T-cell (primary cell): Measurements from ENCODE around the gene TMPRSS6. TPM values are rescaled to one million over a fixed set of nuclear protein-coding genes. Genes with fewer than 3 reads are reported as not detected.

Experiments used
- ATAC-seq, 4 experiments: fragments of 200-7000 bp in 3 of 4; fragments of 150-1000 bp in 1 of 4; cut with Tn5 transposase; replicated peaks in 1 of 4; 1 replicate in 3 of 4; 2 replicates in 1 of 4; pipeline ENCODE4 v1.10.0; 2021; ENCODE audit warnings: moderate library complexity in 3 of 4, mild to moderate bottlenecking in 2 of 4, moderate number of reproducible peaks in 1 of 4
- CTCF ChIA-PET, 2 donors: fragments of 300-600 bp; sonication (Branson Sonifier 250); formaldehyde crosslinking; loops; one replicate each; lab custom pipeline; 2022; ENCODE audit warnings: antibody characterized with exemption in 2 of 2; lab: Charles Lee
- POLR2A ChIA-PET, 2 donors: fragments of 300-600 bp; sonication (Branson Sonifier 250); formaldehyde crosslinking; loops; one replicate each; lab custom pipeline; 2022; ENCODE audit warnings: antibody characterized with exemption in 2 of 2; lab: Charles Lee
- DNase-seq, 35 experiments: peaks; one replicate each; pipeline versions ENCODE4 v3.0.0 to v3.0.0-alpha.2; 2013 to 2023
- H3K27ac ChIP-seq: one replicate; pipeline ENCODE4 v1.5.1; 2013; ENCODE audit warnings: low read length
- H3K27me3 ChIP-seq, 2 experiments: replicated peaks in 1 of 2; 1 replicate in 1 of 2; 2 replicates in 1 of 2; pipeline versions ENCODE4 v1.6.1 to v1.7.0; 2013; ENCODE audit warnings: low read length in 1 of 2, mixed read lengths in 1 of 2; ENCODE audit not compliant: control insufficient read depth in 2 of 2, insufficient read depth in 2 of 2; ENCODE audit errors: extremely low read depth in 1 of 2
- H3K36me3 ChIP-seq, 2 donors: 1 replicate in 1 of 2; 2 replicates in 1 of 2; pipeline versions ENCODE4 v1.6.1 to v1.7.0; 2013; ENCODE audit warnings: low read length in 1 of 2; ENCODE audit not compliant: control insufficient read depth in 2 of 2, insufficient read depth in 1 of 2; ENCODE audit errors: extremely low read depth in 1 of 2
- H3K4me1 ChIP-seq, 2 experiments: 1 replicate in 1 of 2; 2 replicates in 1 of 2; pipeline versions ENCODE4 v1.6.1 to v1.7.0; 2013; ENCODE audit warnings: low read length in 2 of 2, mixed read lengths in 1 of 2; ENCODE audit not compliant: insufficient read depth in 2 of 2, control insufficient read depth in 1 of 2; ENCODE audit errors: extremely low read depth in 1 of 2
- H3K4me3 ChIP-seq, 2 donors: 1 replicate in 1 of 2; 2 replicates in 1 of 2; pipeline versions ENCODE4 v1.5.1 to v1.7.0; 2013; ENCODE audit warnings: mild to moderate bottlenecking in 2 of 2, low read length in 1 of 2, moderate library complexity in 1 of 2; ENCODE audit not compliant: control insufficient read depth in 1 of 2; ENCODE audit errors: extremely low read depth in 1 of 2
- H3K9me3 ChIP-seq: 2 replicates; pipeline ENCODE4 v1.7.0; 2013
- H3K27ac Mint-ChIP-seq, 2 donors: one replicate each; pipeline ENCODE4 v1.8.0; 2020 to 2021; ENCODE audit warnings: mild to moderate bottlenecking in 2 of 2, mixed read lengths in 2 of 2
- H3K27me3 Mint-ChIP-seq, 2 donors: one replicate each; pipeline ENCODE4 v1.8.0; 2021 to 2022; ENCODE audit warnings: mixed read lengths in 2 of 2
- H3K36me3 Mint-ChIP-seq: one replicate; pipeline ENCODE4 v1.8.0; 2021; ENCODE audit warnings: mixed read lengths
- H3K4me1 Mint-ChIP-seq, 3 donors: one replicate each; pipeline ENCODE4 v1.8.0; 2020 to 2022; ENCODE audit warnings: mixed read lengths in 3 of 3, mild to moderate bottlenecking in 1 of 3
- H3K4me3 Mint-ChIP-seq, 3 donors: one replicate each; pipeline ENCODE4 v1.8.0; 2020 to 2022; ENCODE audit warnings: mild to moderate bottlenecking in 3 of 3, mixed read lengths in 3 of 3, moderate library complexity in 3 of 3
- H3K9me3 Mint-ChIP-seq, 3 donors: one replicate each; pipeline ENCODE4 v1.8.0; 2020 to 2022; ENCODE audit warnings: mixed read lengths in 3 of 3
- WGBS: methylation state at CpG from one replicate; pipeline ENCODE4 v1.1.5; 2013; ENCODE audit warnings: missing lambda C conversion rate; ENCODE audit not compliant: insufficient coverage; 5-methylcytosine and 5-hydroxymethylcytosine counted together
- total RNA-seq, 35 experiments: library from RNA in 6 of 35; stranded (reverse) in 6 of 35; fragments of 120-200 nt in 1 of 35; gene quantifications; one replicate each; pipeline versions ENCODE4 v1.2.1 to v1.2.4 and lab custom pipeline; 2013 to 2026

The TMPRSS6 gene
- total RNA-seq, 5 donors from 2014 or later (not counting 1 experiment from before 2014, with no cell fraction given), result 0.40 to 1.3 (median 1.1) TPM

DNA sequence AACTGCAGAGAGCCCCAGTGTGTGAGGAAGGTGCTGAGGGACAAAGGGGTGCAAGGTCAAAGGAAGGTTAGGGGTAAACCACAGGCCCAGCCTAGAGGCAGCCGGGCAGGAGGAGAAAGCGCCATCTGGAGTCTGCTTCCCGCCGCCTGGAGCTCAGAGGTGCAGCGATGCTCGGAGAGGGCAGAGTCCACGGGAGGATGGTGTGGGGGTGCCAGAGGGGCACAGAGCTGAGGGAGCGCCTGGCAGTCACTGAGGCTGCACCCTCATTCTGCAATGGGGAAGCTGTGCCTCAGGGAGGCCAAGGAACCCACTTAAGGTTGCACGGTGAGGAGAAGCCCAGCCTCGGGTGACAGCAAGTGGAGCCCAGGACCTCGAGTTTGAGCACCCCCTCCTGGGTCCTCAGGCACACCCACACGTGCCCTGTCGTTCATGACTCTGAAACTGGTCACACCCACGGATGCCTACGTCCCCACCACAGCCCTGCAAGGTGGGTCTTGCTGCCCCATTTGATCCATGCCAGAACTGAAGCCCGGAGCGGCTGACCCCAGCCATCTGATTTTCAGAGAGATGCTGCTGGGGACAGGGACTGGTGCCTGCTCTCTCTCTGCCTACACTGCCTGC is 38.6 kb upstream of the TMPRSS6 start:
- no peaks in the 10 kb centered on the region for H3K27me3 Mint-ChIP-seq
- DNase-seq, result peak in 15 of 35 experiments; percentile 22 to 58 (median 33)
- ChIA-PET CTCF (interaction anchor here in 1 of 2 donors (3.9 to 4.7 kb wide), 3 partner anchors 14 to 68 kb away, joined by 20 to 49 read pairs (median 32); no protein-coding TSS in a partner anchor), POLR2A (interaction anchor here (1.5 to 3.3 kb wide), 3 partner anchors 26 to 68 kb away, joined by 8 to 10 read pairs (median 9); no protein-coding TSS in a partner anchor)
- Histone ChIP-seq H3K27me3 (no peaks in the 10 kb centered on the region), H3K4me3 (peak overlapping the region; percentile 35 to 96), H3K9me3 (no peaks in the 10 kb centered on the region), H3K4me1 (peaks cover 11 to 67% of the 10 kb centered on the region in 2 experiments), H3K36me3 (peaks cover 6 to 21% of the 10 kb centered on the region in 2 donors), H3K27ac (peak overlapping the region; percentile 94)
- peak; percentile 20 to 38 (median 25) for ATAC-seq
- 4% methylated on average over 16 of the region's 17 CpGs for WGBS
- H3K4me1 Mint-ChIP-seq, result peaks cover 69 to 77% (median 77%) of the 10 kb centered on the region in 3 donors
- H3K9me3 Mint-ChIP-seq, result no peaks in the 10 kb centered on the region
- H3K4me3 Mint-ChIP-seq, result peak overlapping the region; percentile 75 to 93 (median 87)
- peaks cover 24% of the 10 kb centered on the region for H3K36me3 Mint-ChIP-seq
- H3K27ac Mint-ChIP-seq, result peak overlapping the region; percentile 96 to 98

DNA sequence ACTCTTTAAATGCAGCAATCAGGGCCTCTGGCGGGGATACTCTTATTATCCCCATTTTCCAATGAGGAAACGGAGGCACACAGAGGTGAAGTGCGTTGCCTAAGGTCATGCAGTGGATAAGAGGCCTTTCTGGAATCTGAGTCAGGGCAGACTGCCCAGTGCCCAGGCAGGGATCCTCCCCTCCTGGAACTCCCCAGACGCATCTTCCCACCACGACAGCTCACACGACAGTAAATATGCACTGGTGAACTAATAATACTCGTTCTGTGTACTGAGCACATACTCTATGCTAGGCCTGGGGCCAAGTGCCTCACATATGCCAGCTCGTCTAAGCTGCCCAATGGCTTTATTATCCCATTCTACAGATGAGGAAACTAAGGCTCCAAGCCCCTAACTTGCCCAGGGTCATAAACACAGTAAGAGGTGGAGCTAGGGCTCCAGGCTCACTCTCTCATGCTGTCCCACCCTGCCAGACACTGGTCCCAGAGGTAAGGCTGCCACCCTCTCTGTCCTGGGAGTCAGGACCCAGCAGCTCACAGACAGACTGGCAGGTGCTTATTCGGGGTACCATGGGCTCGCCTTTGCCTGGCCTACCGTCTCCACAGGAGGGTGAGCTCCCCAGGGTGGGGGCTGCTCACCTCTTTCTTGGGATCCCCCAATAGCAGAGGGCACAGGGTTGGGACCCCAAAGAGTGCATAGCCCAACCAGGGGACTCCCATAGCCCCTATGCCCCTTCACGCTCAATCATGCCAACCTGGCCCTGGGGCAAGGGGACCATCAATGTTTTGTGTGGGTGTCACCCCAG is 37.9 kb upstream of the TMPRSS6 start:
- Mint-ChIP-seq H3K36me3 (peaks cover 32% of the 10 kb centered on the region), H3K9me3 (no peaks in the 10 kb centered on the region), H3K27ac (peak overlapping the region; percentile 96 to 98), H3K27me3 (no peaks in the 10 kb centered on the region), H3K4me1 (peaks cover 74 to 83% (median 79%) of the 10 kb centered on the region in 3 donors), H3K4me3 (peak overlapping the region; percentile 75 to 93 (median 87))
- H3K27me3 ChIP-seq, result no peaks in the 10 kb centered on the region
- 31% methylated on average over 8 of the region's 12 CpGs for WGBS
- ATAC-seq, result no peak
- peak overlapping the region; percentile 94 for H3K27ac ChIP-seq
- peak overlapping the region; percentile 35 to 96 for H3K4me3 ChIP-seq
- H3K9me3 ChIP-seq, result no peaks in the 10 kb centered on the region
- DNase-seq, result peak in 1 of 35 experiments; percentile 54
- peaks cover 8 to 29% of the 10 kb centered on the region in 2 donors for H3K36me3 ChIP-seq
- peaks cover 11 to 74% of the 10 kb centered on the region in 2 experiments for H3K4me1 ChIP-seq
- ChIA-PET CTCF (interaction anchor here in 1 of 2 donors (3.9 to 4.7 kb wide), 2 partner anchors 25 to 68 kb away, joined by 32 to 49 read pairs; no protein-coding TSS in a partner anchor), POLR2A (interaction anchor here (0.6 to 2.2 kb wide), 5 partner anchors 25 to 1019 kb away, joined by 3 to 9 read pairs (median 8); no protein-coding TSS in a partner anchor)

DNA sequence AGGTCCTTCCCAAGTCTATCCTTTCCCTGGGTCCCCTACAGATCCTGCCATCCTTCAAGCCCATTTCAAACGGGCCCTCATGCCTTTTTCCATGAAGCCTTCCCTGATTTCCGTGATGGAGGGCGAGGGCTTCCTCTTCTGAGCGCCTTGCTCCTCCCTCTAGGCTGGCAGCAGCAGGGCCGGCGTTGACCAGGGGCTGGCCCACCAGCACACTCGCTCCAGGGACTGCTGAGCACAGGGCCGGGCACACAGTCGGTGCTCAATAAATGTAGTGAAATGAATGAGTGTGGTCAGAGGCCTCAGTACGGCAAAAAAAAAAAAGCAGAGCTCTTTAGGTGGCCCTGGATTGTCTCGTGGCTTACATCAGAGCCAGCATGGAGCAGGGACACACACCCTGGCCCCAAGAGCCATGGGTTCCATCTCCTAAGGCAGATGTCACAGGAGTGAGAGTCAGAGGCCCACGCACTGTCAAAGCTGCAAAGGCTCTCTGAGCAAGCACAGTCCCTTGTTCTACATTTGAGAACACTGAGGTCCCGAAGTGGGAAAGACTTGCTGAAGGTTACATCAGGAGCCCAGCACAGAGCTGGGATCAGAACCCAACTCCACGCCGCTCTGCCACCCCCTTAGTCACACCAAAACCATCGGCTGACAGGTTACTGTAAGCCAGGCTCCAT is 37.1 kb upstream of the TMPRSS6 start:
- H3K36me3 Mint-ChIP-seq, result peaks cover 32% of the 10 kb centered on the region

DNA sequence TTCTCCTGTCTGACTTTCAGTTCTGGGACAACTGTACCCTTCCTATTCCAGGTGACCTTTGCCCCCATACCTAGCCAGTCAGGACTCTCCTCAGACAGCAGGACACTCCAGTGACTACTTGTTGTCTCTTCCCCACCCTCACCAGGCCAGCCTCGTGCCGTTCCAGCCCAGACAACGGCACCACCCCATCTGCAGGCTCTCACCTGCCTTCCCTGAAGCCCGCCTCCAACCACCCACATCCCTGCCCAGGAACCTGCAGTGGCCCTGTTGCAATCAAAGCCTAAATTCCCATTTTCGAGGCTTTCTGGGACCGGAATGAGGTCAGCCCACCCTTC is 36.5 kb upstream of the TMPRSS6 start:
- 27% methylated on average over 6 of the region's 6 CpGs for WGBS
- peaks cover 66 to 78% (median 72%) of the 10 kb centered on the region in 3 donors for H3K4me1 Mint-ChIP-seq
- ATAC-seq (no peak), DNase-seq (peak in 1 of 35 experiments; percentile 17)
- Histone ChIP-seq H3K27ac (peak overlapping the region; percentile 94), H3K9me3 (no peaks in the 10 kb centered on the region), H3K27me3 (no peaks in the 10 kb centered on the region), H3K4me3 (peak overlapping the region in 1 of 2 donors; percentile 96), H3K4me1 (peaks cover 11 to 87% of the 10 kb centered on the region in 2 experiments), H3K36me3 (peaks cover 15 to 42% of the 10 kb centered on the region in 2 donors)
- POLR2A ChIA-PET, result interaction anchor here in 1 of 2 donors (0.9 kb wide), 1 partner anchor 24 kb away, joined by 3 read pairs; no protein-coding TSS in a partner anchor
- H3K4me3 Mint-ChIP-seq, result peak overlapping the region; percentile 75 to 93 (median 87)
- peak overlapping the region; percentile 96 to 98 for H3K27ac Mint-ChIP-seq
- CTCF ChIA-PET, result interaction anchor here in 1 of 2 donors (1.5 kb wide), 1 partner anchor 24 kb away, joined by 10 read pairs; no protein-coding TSS in a partner anchor
- no peaks in the 10 kb centered on the region for H3K9me3 Mint-ChIP-seq
- H3K27me3 Mint-ChIP-seq, result no peaks in the 10 kb centered on the region
- H3K36me3 Mint-ChIP-seq, result peaks cover 32% of the 10 kb centered on the region

More for the DNA sequence above, 37.1 kb upstream of the TMPRSS6 start:
- peak overlapping the region; percentile 96 to 98 for H3K27ac Mint-ChIP-seq
- no peaks in the 10 kb centered on the region for H3K9me3 Mint-ChIP-seq
- WGBS, result 34% methylated on average over 12 of the region's 16 CpGs
- peaks cover 72 to 80% (median 78%) of the 10 kb centered on the region in 3 donors for H3K4me1 Mint-ChIP-seq
- POLR2A ChIA-PET, result interaction anchor here (0.6 to 2.2 kb wide), 3 partner anchors 24 to 1018 kb away, joined by 3 to 9 read pairs (median 8); no protein-coding TSS in a partner anchor
- H3K27me3 ChIP-seq, result no peaks in the 10 kb centered on the region
- peaks cover 15 to 36% of the 10 kb centered on the region in 2 donors for H3K36me3 ChIP-seq
- H3K9me3 ChIP-seq, result no peaks in the 10 kb centered on the region
- CTCF ChIA-PET, result interaction anchor here in 1 of 2 donors (4.7 kb wide), 1 partner anchor 24 kb away, joined by 49 read pairs; no protein-coding TSS in a partner anchor
- H3K4me3 ChIP-seq, result peak overlapping the region in 1 of 2 donors; percentile 96
- peak overlapping the region; percentile 94 for H3K27ac ChIP-seq
- DNase-seq, result peak in 1 of 35 experiments; percentile 16
- H3K4me1 ChIP-seq, result peaks cover 11 to 82% of the 10 kb centered on the region in 2 experiments
- no peak for ATAC-seq
- H3K4me3 Mint-ChIP-seq, result peak overlapping the region; percentile 75 to 93 (median 87)
- no peaks in the 10 kb centered on the region for H3K27me3 Mint-ChIP-seq

DNA sequence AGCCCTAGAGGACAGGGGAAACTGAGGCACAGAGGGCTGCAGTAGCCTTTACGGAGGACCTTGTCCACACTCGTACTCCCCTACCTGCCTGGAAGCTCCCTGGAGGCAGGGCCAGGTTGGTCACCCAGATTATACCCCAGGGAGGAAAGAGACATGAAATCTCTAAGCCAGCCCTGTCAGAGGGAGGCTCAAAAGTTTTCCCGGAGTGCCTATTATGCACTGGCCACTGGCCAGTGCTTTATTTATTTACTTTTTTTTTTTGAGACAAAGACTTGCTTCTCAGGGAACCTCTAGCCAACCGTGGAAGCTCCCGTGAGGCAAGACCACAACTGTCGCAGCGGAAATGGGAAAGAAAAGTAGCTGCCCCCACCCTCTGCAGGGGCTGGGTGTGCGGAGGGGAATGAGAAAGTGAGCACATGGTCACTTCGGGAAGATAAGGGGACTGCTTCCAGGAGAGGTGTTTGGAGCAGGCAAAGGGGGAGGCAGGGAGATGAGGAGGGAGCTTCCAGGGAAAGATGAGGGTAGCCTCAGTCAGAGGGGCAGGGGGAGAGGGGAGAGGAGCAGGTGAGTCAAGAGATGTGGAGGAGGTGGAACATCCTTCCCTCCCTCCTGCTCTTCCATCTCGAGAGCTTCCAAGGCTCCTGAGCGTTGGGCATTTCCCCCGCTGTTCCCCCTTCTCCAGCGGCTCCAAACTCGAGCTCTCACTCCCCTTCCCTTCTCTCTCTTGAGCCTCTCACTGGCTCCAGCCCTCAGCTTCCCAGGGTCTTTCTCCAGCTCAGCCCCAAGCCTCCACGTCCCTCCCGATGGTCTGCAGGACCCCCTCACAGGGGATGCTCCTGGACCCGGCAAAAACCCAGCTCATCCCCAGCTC is 35.9 kb upstream of the TMPRSS6 start:
- Mint-ChIP-seq H3K36me3 (peaks cover 32% of the 10 kb centered on the region), H3K4me3 (peak overlapping the region; percentile 75 to 93 (median 87)), H3K9me3 (no peaks in the 10 kb centered on the region), H3K27ac (peak overlapping the region; percentile 96 to 98), H3K27me3 (no peaks in the 10 kb centered on the region), H3K4me1 (peaks cover 61 to 75% (median 65%) of the 10 kb centered on the region in 3 donors)
- CTCF ChIA-PET, result interaction anchor here in 1 of 2 donors (1.5 kb wide), 1 partner anchor 23 kb away, joined by 10 read pairs; no protein-coding TSS in a partner anchor
- H3K4me1 ChIP-seq, result peaks cover 11 to 92% of the 10 kb centered on the region in 2 experiments
- H3K27ac ChIP-seq, result peak overlapping the region; percentile 94
- H3K4me3 ChIP-seq, result peak overlapping the region in 1 of 2 donors; percentile 96
- no peaks in the 10 kb centered on the region for H3K9me3 ChIP-seq
- POLR2A ChIA-PET, result interaction anchor here in 1 of 2 donors (0.9 kb wide), 1 partner anchor 23 kb away, joined by 3 read pairs; no protein-coding TSS in a partner anchor
- H3K36me3 ChIP-seq, result peaks cover 15 to 49% of the 10 kb centered on the region in 2 donors
- DNase-seq (no peak), ATAC-seq (no peak)
- WGBS, result 65% methylated on average over 11 of the region's 17 CpGs
- H3K27me3 ChIP-seq, result no peaks in the 10 kb centered on the region
